ENCODE measurements around the gene IL4I1.
A peak's percentile ranks its signal among the peaks of the same experiment; 100 is the strongest.

Gene IL4I1

DNA sequence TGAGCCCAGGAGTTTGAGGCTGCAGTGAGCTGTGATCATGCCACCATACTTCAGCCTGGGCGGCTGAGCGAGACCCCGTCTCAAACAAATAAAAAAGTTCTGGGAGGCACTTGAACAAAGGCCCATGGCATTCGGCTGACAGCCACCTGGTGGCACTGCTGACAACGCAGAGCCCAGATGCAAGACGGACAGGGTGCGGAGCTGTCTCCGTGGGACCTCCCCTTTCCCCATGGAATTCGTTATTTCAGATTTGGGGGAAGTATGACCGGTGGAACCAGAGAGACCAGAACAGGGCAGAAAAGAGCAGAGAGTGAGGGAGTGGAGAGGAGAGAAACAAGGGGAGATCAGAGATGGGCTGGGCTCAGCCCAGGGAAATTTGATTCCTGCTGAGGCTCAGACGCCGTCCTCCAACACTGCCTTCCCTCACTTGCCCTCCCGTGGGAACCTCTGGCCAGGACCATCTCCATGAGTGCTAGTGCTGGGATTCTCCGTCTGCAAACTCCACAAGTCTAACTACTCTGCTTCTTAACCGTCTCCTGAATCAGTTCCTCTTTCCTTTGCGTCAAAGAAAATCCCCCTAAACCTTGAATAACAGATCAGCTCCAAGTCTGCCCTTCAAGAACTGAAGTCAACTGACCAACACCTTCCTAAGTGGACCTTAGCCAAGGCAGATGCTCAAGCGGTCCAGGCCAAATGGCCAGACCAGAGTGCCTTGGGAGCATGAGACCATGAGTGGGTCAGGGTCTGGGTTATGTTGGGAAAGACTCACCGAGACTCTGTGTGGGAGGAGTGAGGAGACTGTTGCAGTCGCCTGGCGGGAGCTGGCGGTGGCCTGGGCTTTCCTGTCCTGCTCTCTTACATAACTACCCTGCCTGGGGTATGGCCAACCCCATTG is 20.4 kb upstream of the IL4I1 start:
- H3K36me3 Mint-ChIP-seq (ENCODE audit: low read depth) = peaks cover 97% of the 10 kb centered on the region
- H3K4me1 Mint-ChIP-seq (ENCODE audit: low read depth) = peaks cover 92% of the 10 kb centered on the region
- intact Hi-C loops (cut with micrococcal nuclease) = no loop called here

GRCh38 chr19:49915271-49915670 is 18.6 kb upstream of the IL4I1 start:
- H3K4me1 Mint-ChIP-seq (ENCODE audit: low read depth) = peaks cover 90% of the 10 kb centered on the region
- H3K36me3 Mint-ChIP-seq (ENCODE audit: low read depth) = peaks cover 94% of the 10 kb centered on the region
- H3K9me3 Mint-ChIP-seq = no peaks in the 10 kb centered on the region
- H3K27me3 Mint-ChIP-seq = no peaks in the 10 kb centered on the region
- peak overlapping the region; percentile 35 for H3K4me3 Mint-ChIP-seq
- H3K27ac Mint-ChIP-seq = peak overlapping the region; percentile 83
- intact Hi-C loops (cut with micrococcal nuclease) = no loop called here

More for the DNA sequence above, 20.4 kb upstream of the IL4I1 start:
- Mint-ChIP-seq H3K9me3 (no peaks in the 10 kb centered on the region), H3K4me3 (peak overlapping the region; percentile 78), H3K27me3 (no peaks in the 10 kb centered on the region), H3K27ac (peak overlapping the region; percentile 82)

GRCh38 chr19:49913720-49914119 is 17.0 kb upstream of the IL4I1 start:
- Mint-ChIP-seq H3K4me3 (no peak overlapping the region), H3K9me3 (no peaks in the 10 kb centered on the region), H3K4me1 (ENCODE audit: low read depth) (peaks cover 87% of the 10 kb centered on the region)

GRCh38 chr19:49912965-49913685 is 16.4 kb upstream of the IL4I1 start:
- Mint-ChIP-seq H3K27ac (peak overlapping the region; percentile 83), H3K4me1 (ENCODE audit: low read depth) (peaks cover 88% of the 10 kb centered on the region)

More at GRCh38 chr19:49913720-49914119, 17.0 kb upstream of the IL4I1 start:
- Mint-ChIP-seq H3K27ac (peak overlapping the region; percentile 83), H3K36me3 (ENCODE audit: low read depth) (peaks cover 94% of the 10 kb centered on the region), H3K27me3 (no peaks in the 10 kb centered on the region)
- intact Hi-C loops (cut with micrococcal nuclease) = no loop called here

DNA sequence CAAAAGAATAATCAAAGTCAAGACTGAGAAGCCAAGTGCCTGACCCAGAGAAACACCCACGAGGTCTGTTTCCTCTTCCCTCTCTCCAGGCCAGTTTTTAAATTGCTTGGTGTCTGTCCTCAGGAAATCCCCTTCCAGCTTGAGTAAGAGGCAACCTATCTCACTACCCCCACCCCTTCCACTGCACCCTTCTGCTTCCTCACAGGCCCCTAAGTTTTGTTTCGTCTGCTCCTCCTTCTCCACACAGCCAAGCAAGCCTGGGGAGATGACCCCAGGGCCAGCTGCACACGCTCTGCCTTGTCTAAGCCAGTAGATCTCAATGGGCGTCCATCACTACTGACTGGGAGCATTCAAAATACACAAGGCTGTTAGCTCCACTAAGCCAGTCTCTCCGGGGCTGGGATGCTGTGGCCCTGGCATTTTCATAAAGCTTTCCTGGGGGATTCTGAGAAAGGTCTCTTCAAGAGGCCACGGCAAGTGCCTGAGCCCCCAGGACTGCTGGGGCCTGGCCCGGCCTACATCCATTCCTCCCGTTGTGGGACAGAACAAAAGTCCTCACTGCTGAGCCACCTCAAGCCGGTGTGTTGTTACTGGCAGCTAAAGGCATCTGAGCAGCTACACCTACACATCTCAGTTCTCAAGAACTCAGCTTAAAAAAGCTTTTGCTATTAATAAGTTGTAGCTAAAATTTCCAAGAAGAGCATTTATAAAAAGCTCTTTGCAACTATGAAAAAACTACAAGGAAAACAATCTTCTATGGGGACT is 14.9 kb upstream of the IL4I1 start:
- Mint-ChIP-seq H3K4me3 (peak overlapping the region; percentile 41), H3K4me1 (ENCODE audit: low read depth) (peaks cover 88% of the 10 kb centered on the region), H3K36me3 (ENCODE audit: low read depth) (peaks cover 94% of the 10 kb centered on the region), H3K27ac (peak overlapping the region; percentile 83), H3K9me3 (no peaks in the 10 kb centered on the region), H3K27me3 (no peaks in the 10 kb centered on the region)
- intact Hi-C loops (cut with micrococcal nuclease) = no loop called here

More at GRCh38 chr19:49912965-49913685, 16.4 kb upstream of the IL4I1 start:
- H3K9me3 Mint-ChIP-seq = no peaks in the 10 kb centered on the region
- H3K4me3 Mint-ChIP-seq = no peak overlapping the region
- no peaks in the 10 kb centered on the region for H3K27me3 Mint-ChIP-seq
- intact Hi-C loops (cut with micrococcal nuclease) = no loop called here
- peaks cover 94% of the 10 kb centered on the region for H3K36me3 Mint-ChIP-seq (ENCODE audit: low read depth)

DNA sequence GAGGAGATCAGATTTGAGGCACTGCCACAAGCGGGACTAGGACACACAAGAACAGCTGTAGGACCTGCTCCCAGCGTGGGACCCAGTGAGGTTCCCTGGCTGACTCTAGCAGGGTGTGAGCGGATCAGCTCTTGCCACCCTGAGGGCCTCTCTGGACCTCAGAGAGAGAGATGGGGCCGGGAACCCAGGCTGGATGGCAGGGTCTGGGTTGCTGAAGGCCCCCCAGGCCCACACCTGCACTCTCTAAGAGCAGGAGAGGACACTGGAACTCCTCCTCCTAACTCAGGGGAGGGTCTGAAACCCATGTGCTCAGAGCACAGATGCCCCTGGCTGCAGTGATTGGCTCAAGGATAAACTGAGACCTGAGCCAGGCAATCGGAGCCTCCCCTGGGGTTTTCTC is 13.5 kb upstream of the IL4I1 start:
- peaks cover 96% of the 10 kb centered on the region for H3K36me3 Mint-ChIP-seq (ENCODE audit: low read depth)

DNA sequence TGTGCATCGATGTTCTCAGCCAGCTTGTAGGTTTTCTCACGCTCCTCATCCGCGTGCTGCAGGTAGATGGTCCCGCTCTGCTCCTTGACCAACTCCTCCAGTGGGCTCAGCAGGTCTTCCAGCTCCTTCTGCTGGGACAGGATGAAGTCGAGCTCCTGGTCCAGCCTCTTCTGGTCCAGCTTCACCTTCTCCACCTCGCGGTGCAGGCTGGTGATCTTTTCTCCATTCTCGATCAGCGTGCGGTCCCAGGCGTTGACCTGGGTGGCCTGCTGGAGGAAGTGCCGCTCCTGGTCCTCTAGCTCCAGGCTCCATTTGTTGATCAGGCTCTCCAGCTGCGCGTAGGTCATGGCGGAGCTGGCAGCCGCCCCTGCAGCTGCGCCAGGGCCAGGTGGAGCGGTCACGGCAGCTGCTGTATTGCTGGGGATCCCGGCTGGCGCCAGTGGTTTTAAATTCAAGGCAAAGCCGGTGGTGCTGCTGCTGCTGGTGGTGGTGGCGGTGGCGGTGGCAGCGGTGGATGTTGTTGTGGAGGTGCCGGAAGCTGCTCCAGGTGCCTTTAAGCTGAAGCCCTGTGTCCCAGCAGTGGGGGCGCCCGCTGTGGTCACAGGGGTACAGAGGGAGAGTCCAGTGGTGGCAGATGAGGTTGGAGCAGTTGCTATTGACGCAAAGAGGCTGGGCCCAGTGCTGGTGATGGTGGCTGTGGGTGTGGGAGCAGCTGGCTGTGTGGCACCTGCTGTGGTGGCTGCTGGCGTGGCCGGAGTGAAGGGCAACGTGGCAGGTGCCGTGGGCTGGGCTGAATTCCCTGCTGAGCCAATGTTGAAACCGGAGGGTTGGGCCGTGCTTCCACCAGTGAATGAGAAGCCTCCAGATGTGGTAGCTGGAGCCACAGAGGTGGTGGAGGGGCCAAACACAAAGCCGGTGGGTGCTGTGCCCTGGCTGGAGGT is 12.1 kb upstream of the IL4I1 start:
- Mint-ChIP-seq H3K4me3 (no peak overlapping the region), H3K27ac (peak overlapping the region; percentile 16), H3K27me3 (no peaks in the 10 kb centered on the region), H3K4me1 (ENCODE audit: low read depth) (peaks cover 87% of the 10 kb centered on the region), H3K9me3 (no peaks in the 10 kb centered on the region), H3K36me3 (ENCODE audit: low read depth) (peaks cover 82% of the 10 kb centered on the region)
- intact Hi-C loops (cut with micrococcal nuclease) = no loop called here

More for the DNA sequence above, 13.5 kb upstream of the IL4I1 start:
- peak overlapping the region; percentile 83 for H3K27ac Mint-ChIP-seq
- H3K9me3 Mint-ChIP-seq = no peaks in the 10 kb centered on the region
- peaks cover 90% of the 10 kb centered on the region for H3K4me1 Mint-ChIP-seq (ENCODE audit: low read depth)
- no peak overlapping the region for H3K4me3 Mint-ChIP-seq
- H3K27me3 Mint-ChIP-seq = no peaks in the 10 kb centered on the region
- intact Hi-C loops (cut with micrococcal nuclease) = no loop called here

- H3K4me3 Mint-ChIP-seq = no peak overlapping the region
- H3K27me3 Mint-ChIP-seq = no peaks in the 10 kb centered on the region
- peaks cover 73% of the 10 kb centered on the region for H3K36me3 Mint-ChIP-seq (ENCODE audit: low read depth)
- H3K9me3 Mint-ChIP-seq = no peaks in the 10 kb centered on the region
- intact Hi-C loops (cut with micrococcal nuclease) = no loop called here
- peaks cover 87% of the 10 kb centered on the region for H3K4me1 Mint-ChIP-seq (ENCODE audit: low read depth)
- H3K27ac Mint-ChIP-seq = peak overlapping the region; percentile 25
Observed at GRCh38 chr19:49907745-49908446, 11.2 kb upstream of the IL4I1 start.

DNA sequence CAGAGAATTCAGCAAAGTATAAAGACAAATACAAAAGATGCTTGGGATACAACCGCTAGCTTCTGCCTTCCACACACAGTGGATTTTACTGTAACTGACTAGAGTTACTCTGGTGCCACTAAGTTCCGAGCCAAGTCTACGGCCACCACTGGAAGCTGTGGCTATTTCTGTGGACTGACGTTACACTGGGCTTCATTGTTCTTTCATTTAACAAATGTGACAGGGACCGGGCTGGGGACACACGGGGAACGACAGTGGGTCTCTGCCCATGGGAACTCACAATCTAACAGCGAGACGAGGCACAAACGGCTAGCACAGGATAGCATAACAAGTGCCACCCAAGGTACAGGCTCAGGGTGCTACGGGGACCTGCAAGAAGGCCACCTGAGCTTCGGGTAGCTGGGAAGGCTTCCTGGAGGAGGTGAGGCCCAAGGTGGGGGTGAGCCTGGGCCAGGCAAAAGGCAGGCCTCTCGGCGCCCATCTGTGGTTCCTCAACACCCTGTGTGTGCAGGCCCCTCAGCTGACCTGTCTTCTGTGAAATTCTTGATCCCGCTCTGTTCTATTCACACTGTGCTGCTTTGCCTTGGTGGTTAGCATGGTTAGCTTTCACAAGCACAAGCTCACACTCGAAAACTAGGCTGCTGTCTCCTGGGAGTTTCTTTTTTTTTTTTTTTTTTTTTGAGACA is 10.3 kb upstream of the IL4I1 start:
- Mint-ChIP-seq H3K9me3 (no peaks in the 10 kb centered on the region), H3K27me3 (no peaks in the 10 kb centered on the region), H3K36me3 (ENCODE audit: low read depth) (peaks cover 65% of the 10 kb centered on the region), H3K27ac (peak overlapping the region; percentile 25), H3K4me3 (no peak overlapping the region), H3K4me1 (ENCODE audit: low read depth) (peaks cover 81% of the 10 kb centered on the region)
- intact Hi-C loops (cut with micrococcal nuclease) = no loop called here

- H3K27me3 Mint-ChIP-seq = no peaks in the 10 kb centered on the region
- H3K36me3 Mint-ChIP-seq (ENCODE audit: low read depth) = peaks cover 39% of the 10 kb centered on the region
- H3K9me3 Mint-ChIP-seq = no peaks in the 10 kb centered on the region
- intact Hi-C loops (cut with micrococcal nuclease) = no loop called here
- peaks cover 67% of the 10 kb centered on the region for H3K4me1 Mint-ChIP-seq (ENCODE audit: low read depth)
- H3K27ac Mint-ChIP-seq = peak overlapping the region; percentile 88
- peak overlapping the region; percentile 65 for H3K4me3 Mint-ChIP-seq
Observed at GRCh38 chr19:49904136-49904535, 7.4 kb upstream of the IL4I1 start.

DNA sequence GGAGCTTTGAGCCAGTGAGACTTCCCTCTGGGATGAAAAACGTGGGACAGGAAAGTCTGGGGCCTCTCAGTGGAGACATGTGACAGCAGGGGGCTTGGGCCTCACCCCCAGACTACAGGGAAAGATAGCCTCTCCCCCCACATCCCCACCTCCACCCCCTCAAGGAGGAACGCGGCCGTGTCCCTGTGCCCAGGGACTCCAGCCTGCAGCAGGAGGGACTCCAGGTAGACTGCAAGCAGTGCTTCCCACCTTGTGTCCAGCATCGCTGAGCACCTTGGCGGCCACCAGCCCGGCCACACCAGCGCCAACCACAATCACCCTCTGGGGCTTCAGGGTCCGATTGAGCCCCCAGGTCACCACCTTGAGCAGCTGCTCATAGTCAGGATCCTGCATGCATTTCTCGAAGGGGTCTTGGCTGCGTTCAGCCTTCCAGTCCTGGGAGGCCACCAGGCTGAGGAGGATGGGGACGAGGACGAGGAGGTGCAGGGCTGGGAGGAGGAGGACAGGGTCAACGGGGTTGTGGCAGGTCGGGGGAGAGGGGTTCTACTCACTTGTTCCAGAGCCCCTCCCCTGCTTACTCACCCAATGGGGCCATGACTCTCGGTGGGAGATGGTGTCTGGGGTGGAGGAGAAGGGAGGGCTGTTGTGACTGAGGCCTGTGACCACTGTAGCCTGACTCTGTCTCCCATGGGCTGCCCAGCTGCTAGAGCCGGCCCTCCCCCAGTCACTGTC is 955 bp downstream of the IL4I1 start:
- no peaks in the 10 kb centered on the region for H3K36me3 Mint-ChIP-seq (ENCODE audit: low read depth)
- H3K4me1 Mint-ChIP-seq (ENCODE audit: low read depth) = peaks cover 82% of the 10 kb centered on the region
- H3K4me3 Mint-ChIP-seq = peak overlapping the region; percentile 94
- peaks cover 6% of the 10 kb centered on the region for H3K27me3 Mint-ChIP-seq
- peak overlapping the region; percentile 95 for H3K27ac Mint-ChIP-seq
- intact Hi-C loops (cut with micrococcal nuclease) = no loop called here
- H3K9me3 Mint-ChIP-seq = no peaks in the 10 kb centered on the region

Measured in dendritic cell treated with granulocyte-macrophage colony-stimulating factor and Interleukin-4, amounts not matched to agents 40 ng/mL and 50 ng/mL, for 4 days (primary cell).